Measurements from ENCODE around the gene SORCS2.

The SORCS2 gene

GRCh38 chr4:7326693-7327340 lies 134.5 kb downstream of the SORCS2 start:
- Histone ChIP-seq H3K9me3 (ENCODE audit: low read length) (no peaks in the 10 kb centered on the region), H3K4me3 (ENCODE audit: low read depth, low read length, poor library complexity, severe bottlenecking) (no peak overlapping the region), H3K4me1 (ENCODE audit: insufficient read depth, low read length, severe bottlenecking) (no peaks in the 10 kb centered on the region), H3K36me3 (ENCODE audit: insufficient read depth, low read length) (no peaks in the 10 kb centered on the region), H3K9ac (ENCODE audit: low read length) (no peak overlapping the region), H3K4me2 (ENCODE audit: low read length) (no peak overlapping the region), H3K79me2 (ENCODE audit: insufficient read depth, low read length) (no peaks in the 10 kb centered on the region), H4K20me1 (ENCODE audit: insufficient read depth, low read length) (no peaks in the 10 kb centered on the region), H2AFZ (ENCODE audit: low read length) (no peak overlapping the region), H3K9me2 (ENCODE audit: low read depth, low read length) (no peaks in the 10 kb centered on the region), H3F3A (ENCODE audit: insufficient read depth, low read length) (no peaks in the 10 kb centered on the region), H3K27me3 (ENCODE audit: insufficient read depth, low read length) (no peaks in the 10 kb centered on the region), H3K27ac (ENCODE audit: low read depth, low read length, poor library complexity, severe bottlenecking) (no peak overlapping the region)
- no peak for TF ChIP-seq CTCF (IDR thresholded peaks at IDR 0.05; ENCODE audit: low read length)
- TF ChIP-seq EZH2 (IDR thresholded peaks at IDR 0.05; ENCODE audit: borderline replicate concordance, low read length) = no peak

DNA sequence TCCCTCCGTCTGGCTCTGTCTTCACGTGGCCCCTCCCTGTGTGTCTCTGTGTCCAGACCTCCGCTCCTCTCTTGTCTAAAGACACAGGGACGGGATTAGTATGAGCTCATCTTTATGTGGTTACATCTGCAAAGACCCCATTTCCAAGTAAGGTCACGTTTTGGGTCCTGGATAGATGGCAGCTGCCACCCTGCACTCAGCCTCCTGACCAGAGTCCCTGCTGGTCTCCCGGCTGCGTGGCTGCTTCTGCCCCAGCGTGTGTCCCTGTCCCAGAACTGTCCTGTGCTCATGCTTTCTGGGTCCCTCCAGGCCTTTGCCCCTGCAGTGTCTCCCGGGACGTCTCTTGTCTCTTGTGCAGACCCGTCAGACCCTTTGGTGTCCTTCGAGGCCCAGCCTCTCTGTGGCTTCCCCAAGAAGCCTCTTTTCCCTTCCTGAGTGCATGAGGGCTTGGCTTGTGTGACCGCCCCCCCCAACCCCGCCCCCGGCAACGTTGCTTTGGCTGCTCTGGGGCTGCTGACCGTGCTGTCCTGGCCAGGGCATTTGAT lies 135.1 kb downstream of the SORCS2 start:
- Histone ChIP-seq H3K9me3 (ENCODE audit: low read length) (no peaks in the 10 kb centered on the region), H3K27ac (ENCODE audit: low read depth, low read length, poor library complexity, severe bottlenecking) (no peak overlapping the region), H3K4me2 (ENCODE audit: low read length) (no peak overlapping the region), H3K27me3 (ENCODE audit: insufficient read depth, low read length) (no peaks in the 10 kb centered on the region), H3K9me2 (ENCODE audit: low read depth, low read length) (no peaks in the 10 kb centered on the region), H3K4me1 (ENCODE audit: insufficient read depth, low read length, severe bottlenecking) (no peaks in the 10 kb centered on the region), H3K4me3 (ENCODE audit: low read depth, low read length, poor library complexity, severe bottlenecking) (no peak overlapping the region), H3K9ac (ENCODE audit: low read length) (no peak overlapping the region), H3F3A (ENCODE audit: insufficient read depth, low read length) (no peaks in the 10 kb centered on the region), H3K79me2 (ENCODE audit: insufficient read depth, low read length) (no peaks in the 10 kb centered on the region), H3K36me3 (ENCODE audit: insufficient read depth, low read length) (no peaks in the 10 kb centered on the region), H4K20me1 (ENCODE audit: insufficient read depth, low read length) (no peaks in the 10 kb centered on the region), H2AFZ (ENCODE audit: low read length) (no peak overlapping the region)
- TF ChIP-seq EZH2 (IDR thresholded peaks at IDR 0.05; ENCODE audit: borderline replicate concordance, low read length) (no peak), CTCF (IDR thresholded peaks at IDR 0.05; ENCODE audit: low read length) (no peak)

DNA sequence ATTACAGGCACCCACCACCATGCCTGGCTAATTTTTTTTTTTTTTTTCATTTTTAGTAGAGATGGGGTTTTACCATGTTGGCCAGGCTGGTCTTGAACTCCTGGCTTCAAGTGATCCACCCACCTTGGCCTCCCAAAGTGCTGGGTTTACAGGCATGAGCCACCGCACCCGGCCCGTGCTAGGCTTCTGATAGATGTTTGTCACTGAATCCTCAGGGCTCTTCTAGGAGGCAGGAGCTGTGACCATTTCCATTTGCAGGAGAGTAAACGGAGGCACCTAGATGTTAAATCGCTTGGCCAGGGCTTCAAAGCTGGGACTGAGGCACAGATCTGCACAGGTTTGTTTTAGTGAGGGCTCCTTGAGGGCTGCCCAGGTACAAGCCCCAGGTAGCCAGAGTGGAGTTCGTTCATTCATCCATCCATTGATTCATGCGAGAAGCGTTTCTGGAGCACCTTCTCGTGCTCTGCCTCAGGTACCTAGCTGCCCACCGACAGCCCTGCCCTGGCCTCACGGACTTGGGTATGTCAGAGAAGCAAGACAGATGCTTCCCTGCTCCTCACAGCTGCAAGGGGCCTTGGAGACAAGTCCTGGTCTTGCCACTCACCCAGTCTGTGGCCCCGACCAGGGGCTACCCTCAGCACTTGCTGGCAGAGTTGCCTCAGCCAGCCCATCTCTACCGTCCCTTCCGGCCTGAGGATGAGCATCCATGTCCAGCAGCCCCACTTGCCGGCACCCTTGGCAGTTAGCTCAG lies 136.0 kb downstream of the SORCS2 start:
- Histone ChIP-seq H3K27me3 (ENCODE audit: insufficient read depth, low read length) (no peaks in the 10 kb centered on the region), H3K4me1 (ENCODE audit: insufficient read depth, low read length, severe bottlenecking) (no peaks in the 10 kb centered on the region), H3F3A (ENCODE audit: insufficient read depth, low read length) (no peaks in the 10 kb centered on the region), H2AFZ (ENCODE audit: low read length) (no peak overlapping the region), H3K79me2 (ENCODE audit: insufficient read depth, low read length) (no peaks in the 10 kb centered on the region), H3K9me2 (ENCODE audit: low read depth, low read length) (no peaks in the 10 kb centered on the region), H3K9ac (ENCODE audit: low read length) (no peak overlapping the region), H3K36me3 (ENCODE audit: insufficient read depth, low read length) (no peaks in the 10 kb centered on the region), H3K4me2 (ENCODE audit: low read length) (no peak overlapping the region), H4K20me1 (ENCODE audit: insufficient read depth, low read length) (no peaks in the 10 kb centered on the region), H3K27ac (ENCODE audit: low read depth, low read length, poor library complexity, severe bottlenecking) (no peak overlapping the region), H3K9me3 (ENCODE audit: low read length) (no peaks in the 10 kb centered on the region), H3K4me3 (ENCODE audit: low read depth, low read length, poor library complexity, severe bottlenecking) (no peak overlapping the region)
- TF ChIP-seq EZH2 (IDR thresholded peaks at IDR 0.05; ENCODE audit: borderline replicate concordance, low read length) = no peak
- TF ChIP-seq CTCF (IDR thresholded peaks at IDR 0.05; ENCODE audit: low read length) = no peak

Data from OCI-LY1 (cell line).